MM.1S (cell line): Measurements from ENCODE around the gene TFDP2.

Source experiments
- EZH2 ChIP-seq: fragments of 300-600 bp; sonication (generic); optimal IDR thresholded peaks from 2 replicates; pipeline ENCODE3; 2017; ENCODE audit warnings: low read depth, mild to moderate bottlenecking, antibody characterized with exemption, low read length, mixed read lengths
- TF ChIP-seq, protein P1 (sequence below): fragments of 300-600 bp; sonication (generic); IDR thresholded peaks from 2 replicates; pipeline ENCODE4 v1.5.1; 2016; ENCODE audit warnings: antibody characterized with exemption, low read length, mixed read lengths

DNA sequence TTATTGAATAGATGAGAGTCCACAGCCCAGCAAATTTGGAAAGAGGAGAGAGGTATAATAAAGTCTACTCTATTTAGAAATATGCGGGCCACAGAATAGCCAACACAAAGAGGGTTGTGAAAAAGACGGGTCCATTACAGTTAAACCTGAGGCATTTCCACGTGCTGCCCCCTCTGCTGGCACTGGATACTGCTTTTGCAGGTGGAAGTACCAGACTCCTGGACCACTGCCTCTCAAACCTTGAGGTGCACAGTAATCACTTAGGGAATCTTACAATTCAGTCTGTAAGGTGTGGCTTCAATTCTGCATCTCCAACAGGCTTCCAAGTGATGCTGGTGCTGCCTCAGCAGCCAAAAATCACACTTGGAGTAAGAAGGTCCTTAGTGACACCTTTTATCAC, 3.0 kb upstream of the TFDP2 start:
- TF ChIP-seq, protein P1, sequence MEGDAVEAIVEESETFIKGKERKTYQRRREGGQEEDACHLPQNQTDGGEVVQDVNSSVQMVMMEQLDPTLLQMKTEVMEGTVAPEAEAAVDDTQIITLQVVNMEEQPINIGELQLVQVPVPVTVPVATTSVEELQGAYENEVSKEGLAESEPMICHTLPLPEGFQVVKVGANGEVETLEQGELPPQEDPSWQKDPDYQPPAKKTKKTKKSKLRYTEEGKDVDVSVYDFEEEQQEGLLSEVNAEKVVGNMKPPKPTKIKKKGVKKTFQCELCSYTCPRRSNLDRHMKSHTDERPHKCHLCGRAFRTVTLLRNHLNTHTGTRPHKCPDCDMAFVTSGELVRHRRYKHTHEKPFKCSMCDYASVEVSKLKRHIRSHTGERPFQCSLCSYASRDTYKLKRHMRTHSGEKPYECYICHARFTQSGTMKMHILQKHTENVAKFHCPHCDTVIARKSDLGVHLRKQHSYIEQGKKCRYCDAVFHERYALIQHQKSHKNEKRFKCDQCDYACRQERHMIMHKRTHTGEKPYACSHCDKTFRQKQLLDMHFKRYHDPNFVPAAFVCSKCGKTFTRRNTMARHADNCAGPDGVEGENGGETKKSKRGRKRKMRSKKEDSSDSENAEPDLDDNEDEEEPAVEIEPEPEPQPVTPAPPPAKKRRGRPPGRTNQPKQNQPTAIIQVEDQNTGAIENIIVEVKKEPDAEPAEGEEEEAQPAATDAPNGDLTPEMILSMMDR = no peak; the same call in 1 of the 2 replicates
- TF ChIP-seq EZH2 = no peak
